Erythroblast (primary cell): Measurements from ENCODE around the gene LLGL2.

Experiments used
- GATA1 ChIP-seq: IDR thresholded peaks from 2 replicates; pipeline ENCODE4 v1.6.1; 2011; ENCODE audit warnings: low read depth, mild to moderate bottlenecking, control low read depth, low read length, moderate library complexity
- POLR2A ChIP-seq: IDR thresholded peaks from 2 replicates; pipeline ENCODE4 v1.6.1; 2011; ENCODE audit warnings: mild to moderate bottlenecking, low read length

DNA sequence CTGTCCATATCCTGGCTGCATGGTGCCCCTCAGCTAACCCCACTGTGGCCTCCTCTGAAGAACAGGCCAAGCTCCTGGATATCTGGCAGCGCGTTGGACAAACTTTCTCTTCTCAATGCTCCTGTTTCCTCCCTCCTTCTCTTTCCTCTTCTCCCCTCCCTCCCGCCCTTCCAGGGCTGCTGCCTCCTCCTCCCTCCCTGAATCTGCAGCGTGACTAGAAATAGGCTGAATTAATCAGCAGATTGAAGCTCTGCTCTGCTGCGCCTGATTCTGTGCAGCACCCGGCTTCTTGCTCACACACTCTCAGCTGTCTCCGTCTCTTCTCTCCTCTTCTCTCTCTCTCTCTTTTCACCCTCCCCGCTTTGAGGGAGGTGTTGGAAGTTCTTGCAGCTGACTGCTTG is 49.2 kb upstream of the LLGL2 start:
- TF ChIP-seq POLR2A (no peak), GATA1 (no peak)
